HEK293 (cell line): Measurements from ENCODE around the gene CLDN1.

Experiments
- CTCF ChIA-PET: fragments of 350-600 bp; formaldehyde crosslinking; extraction: SDS; loops from one replicate; lab custom pipeline; 2021; ENCODE audit warnings: antibody characterized with exemption; lab: Yijun Ruan, JAX
- POLR2A ChIA-PET: fragments of 300-600 bp; formaldehyde crosslinking; extraction: SDS; loops from one replicate; lab custom pipeline; 2020; ENCODE audit warnings: antibody characterized with exemption, inconsistent platforms; lab: Yijun Ruan, JAX
- H3K27ac ChIP-seq: fragments of 200-500 bp; sonication (Bioruptor generic); 2 replicates; pipeline ENCODE4 v1.5.1; 2014; ENCODE audit warnings: low read depth, low read length, control low read depth, inconsistent platforms; ENCODE audit errors: extremely low read depth
- H3K36me3 ChIP-seq, 2 experiments: fragments of 200-500 bp in 1 of 2; sonication (Bioruptor generic) in 1 of 2; 1 replicate in 1 of 2; 2 replicates in 1 of 2; pipeline ENCODE4 v1.5.1; 2014 to 2017; ENCODE audit warnings: inconsistent platforms in 2 of 2, low read length in 2 of 2; ENCODE audit not compliant: control insufficient read depth in 2 of 2, insufficient read depth in 1 of 2
- H3K4me1 ChIP-seq: fragments of 200-500 bp; sonication (Bioruptor generic); 2 replicates; pipeline ENCODE4 v1.5.1; 2014; ENCODE audit warnings: mild to moderate bottlenecking, low read length, inconsistent platforms; ENCODE audit not compliant: control insufficient read depth, insufficient read depth
- H3K4me3 ChIP-seq: 2 replicates; pipeline ENCODE4 v1.5.1; 2011; ENCODE audit warnings: low read depth, mild to moderate bottlenecking, control low read depth, low read length, moderate library complexity
- H3K9me3 ChIP-seq: fragments of 200-500 bp; sonication (Bioruptor generic); 2 replicates; pipeline ENCODE4 v1.5.1; 2014; ENCODE audit warnings: low read depth, low read length, inconsistent platforms; ENCODE audit not compliant: control insufficient read depth, insufficient read depth
- GFI1B ChIP-seq: fragments of 450-650 bp; formaldehyde crosslinking; IDR thresholded peaks from 2 replicates; pipeline ENCODE4 v1.5.1; 2016; ENCODE audit warnings: missing biosample characterization, missing genetic modification characterization
- IKZF3 ChIP-seq: fragments of 450-650 bp; IDR thresholded peaks from 2 replicates; pipeline ENCODE4 v1.5.0; 2018; ENCODE audit warnings: missing biosample characterization, mild to moderate bottlenecking, missing genetic modification characterization, moderate library complexity
- PRDM10 ChIP-seq: fragments of 450-650 bp; formaldehyde crosslinking; IDR thresholded peaks from 2 replicates; pipeline ENCODE4 v1.5.1; 2016; ENCODE audit warnings: missing biosample characterization, missing genetic modification characterization
- SCRT2 ChIP-seq: fragments of 450-650 bp; formaldehyde crosslinking; IDR thresholded peaks from 2 replicates; pipeline ENCODE4 v1.5.1; 2016; ENCODE audit warnings: missing biosample characterization, missing genetic modification characterization
- ZBTB1 ChIP-seq: fragments of 450-650 bp; formaldehyde crosslinking; IDR thresholded peaks from 2 replicates; pipeline ENCODE4 v1.5.1; 2016; ENCODE audit warnings: missing biosample characterization, missing genetic modification characterization
- ZNF133 ChIP-seq: fragments of 450-650 bp; formaldehyde crosslinking; IDR thresholded peaks from 2 replicates; pipeline ENCODE4 v1.5.1; 2016; ENCODE audit warnings: missing biosample characterization, missing genetic modification characterization
- ZNF148 ChIP-seq: fragments of 450-650 bp; formaldehyde crosslinking; IDR thresholded peaks from 2 replicates; pipeline ENCODE4 v1.5.0; 2017; ENCODE audit warnings: missing biosample characterization, missing genetic modification characterization, borderline replicate concordance
- ZNF155 ChIP-seq: fragments of 450-650 bp; formaldehyde crosslinking; IDR thresholded peaks from 2 replicates; pipeline ENCODE4 v1.5.1; 2016; ENCODE audit warnings: missing biosample characterization, missing genetic modification characterization
- ZNF174 ChIP-seq: fragments of 450-650 bp; formaldehyde crosslinking; IDR thresholded peaks from 2 replicates; pipeline ENCODE4 v1.5.0; 2017; ENCODE audit warnings: missing biosample characterization, mild to moderate bottlenecking, missing genetic modification characterization
- ZNF2 ChIP-seq: fragments of 450-650 bp; formaldehyde crosslinking; IDR thresholded peaks from 2 replicates; pipeline ENCODE4 v1.5.1; 2016; ENCODE audit warnings: missing biosample characterization, missing genetic modification characterization
- ZNF239 ChIP-seq: fragments of 450-650 bp; formaldehyde crosslinking; IDR thresholded peaks from 2 replicates; pipeline ENCODE4 v1.5.1; 2016; ENCODE audit warnings: missing biosample characterization, missing genetic modification characterization
- ZNF24 ChIP-seq: fragments of 450-650 bp; formaldehyde crosslinking; IDR thresholded peaks from 2 replicates; pipeline ENCODE4 v1.5.1; 2016; ENCODE audit warnings: missing biosample characterization, missing genetic modification characterization
- ZNF302 ChIP-seq: fragments of 450-650 bp; formaldehyde crosslinking; IDR thresholded peaks from 2 replicates; pipeline ENCODE4 v1.5.1; 2016; ENCODE audit warnings: missing biosample characterization, missing genetic modification characterization, low read depth
- ZNF335 ChIP-seq: fragments of 450-650 bp; formaldehyde crosslinking; conservative IDR thresholded peaks from 2 replicates; pipeline ENCODE4 v1.5.1; 2016; ENCODE audit warnings: missing biosample characterization, missing genetic modification characterization
- ZNF423 ChIP-seq: fragments of 450-650 bp; formaldehyde crosslinking; IDR thresholded peaks from 2 replicates; pipeline ENCODE4 v1.5.1; 2016; ENCODE audit warnings: missing biosample characterization, missing genetic modification characterization
- ZNF658 ChIP-seq: fragments of 450-650 bp; formaldehyde crosslinking; IDR thresholded peaks from 2 replicates; pipeline ENCODE4; 2016; ENCODE audit warnings: missing biosample characterization, missing genetic modification characterization
- ZNF792 ChIP-seq: fragments of 450-650 bp; formaldehyde crosslinking; IDR thresholded peaks from 2 replicates; pipeline ENCODE4 v1.5.1; 2016; ENCODE audit warnings: missing biosample characterization, missing genetic modification characterization
- ZSCAN16 ChIP-seq: fragments of 450-650 bp; formaldehyde crosslinking; IDR thresholded peaks from 2 replicates; pipeline ENCODE4 v1.5.1; 2016; ENCODE audit warnings: missing biosample characterization, missing genetic modification characterization
- TF ChIP-seq, protein P1 (sequence below): fragments of 450-650 bp; formaldehyde crosslinking; IDR thresholded peaks from 2 replicates; pipeline ENCODE4 v1.5.1; 2016; ENCODE audit warnings: missing biosample characterization, missing genetic modification characterization

Gene CLDN1

GRCh38 chr3:190322604-190323245, 479 bp upstream of the CLDN1 start (continued):
- TF ChIP-seq ZNF148 (tag by site-specific recombination) = no peak

GRCh38 chr3:190320594-190321362, 1.5 kb downstream of the CLDN1 start:
- no peak overlapping the region for H3K27ac ChIP-seq
- ChIA-PET CTCF (interaction anchor here (0.6 to 2.6 kb wide), 10 partner anchors 7 to 693 kb away, joined by 3 to 37 read pairs (median 6); no protein-coding TSS in a partner anchor), POLR2A (interaction anchor here (1.5 kb wide), 1 partner anchor 200 kb away, joined by 4 read pairs; the partner anchor contains the start of gene P3H2)
- TF ChIP-seq ZNF658 (tag by site-specific recombination) = no peak
- TF ChIP-seq ZNF239 (tag by site-specific recombination) = peak; percentile 73; the same call in 1 of the 2 replicates
- no peak for TF ChIP-seq PRDM10 (tag by site-specific recombination)
- TF ChIP-seq SCRT2 = 0 out of 2 replicates have a peak, but pooled peaks have one; percentile 12
- TF ChIP-seq ZBTB1 = no peak
- TF ChIP-seq ZNF335 (tag by site-specific recombination) = peak; percentile 17; the same call in 1 of the 2 replicates
- TF ChIP-seq ZNF302 (tag by site-specific recombination) = no peak
- no peak for TF ChIP-seq GFI1B
- TF ChIP-seq ZNF24 (tag by site-specific recombination) = no peak
- TF ChIP-seq ZNF133 (tag by site-specific recombination) = no peak
- H3K4me1 ChIP-seq = no peaks in the 10 kb centered on the region; the same call in 1 of the 2 replicates
- H3K9me3 ChIP-seq = no peaks in the 10 kb centered on the region
- H3K36me3 ChIP-seq = no peaks in the 10 kb centered on the region
- H3K4me3 ChIP-seq = peak overlapping the region; percentile 83

DNA sequence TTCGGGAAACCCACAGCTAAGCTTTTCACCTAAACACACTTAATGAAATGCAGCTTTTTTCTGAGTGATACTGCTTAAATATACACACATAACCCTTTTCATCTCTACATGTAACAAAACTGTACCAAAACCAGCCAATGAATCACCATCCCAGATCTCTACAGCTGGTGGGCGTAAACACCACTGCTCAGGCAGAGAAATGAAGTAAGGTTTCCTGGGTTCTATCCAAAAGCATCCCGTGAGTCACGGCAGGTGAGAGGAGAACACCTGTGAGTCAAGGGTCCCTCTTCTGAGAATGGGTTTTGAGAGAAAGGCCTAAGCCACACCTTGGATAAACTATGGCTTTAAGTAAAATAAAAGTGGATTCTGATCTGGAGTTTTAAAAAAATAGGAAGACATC, 2.6 kb downstream of the CLDN1 start:
- CTCF ChIA-PET = interaction anchor here (0.6 kb wide), 1 partner anchor 564 kb away, joined by 3 read pairs; no protein-coding TSS in a partner anchor
- H3K4me1 ChIP-seq = no peaks in the 10 kb centered on the region
- TF ChIP-seq ZNF792 (tag by site-specific recombination) (no peak), ZNF155 (tag by site-specific recombination) (no peak), ZNF2 (tag by site-specific recombination) (peak; percentile 62; the same call in 1 of the 2 replicates), IKZF3 (tag by site-specific recombination) (no peak), ZNF174 (tag by site-specific recombination) (no peak), ZNF423 (tag by site-specific recombination) (no peak), ZSCAN16 (tag by site-specific recombination) (no peak)
- TF ChIP-seq, protein P1, sequence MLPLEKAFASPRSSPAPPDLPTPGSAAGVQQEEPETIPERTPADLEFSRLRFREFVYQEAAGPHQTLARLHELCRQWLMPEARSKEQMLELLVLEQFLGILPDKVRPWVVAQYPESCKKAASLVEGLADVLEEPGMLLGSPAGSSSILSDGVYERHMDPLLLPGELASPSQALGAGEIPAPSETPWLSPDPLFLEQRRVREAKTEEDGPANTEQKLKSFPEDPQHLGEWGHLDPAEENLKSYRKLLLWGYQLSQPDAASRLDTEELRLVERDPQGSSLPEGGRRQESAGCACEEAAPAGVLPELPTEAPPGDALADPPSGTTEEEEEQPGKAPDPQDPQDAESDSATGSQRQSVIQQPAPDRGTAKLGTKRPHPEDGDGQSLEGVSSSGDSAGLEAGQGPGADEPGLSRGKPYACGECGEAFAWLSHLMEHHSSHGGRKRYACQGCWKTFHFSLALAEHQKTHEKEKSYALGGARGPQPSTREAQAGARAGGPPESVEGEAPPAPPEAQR (tag by site-specific recombination) = no peak
- H3K4me3 ChIP-seq = no peak overlapping the region
- POLR2A ChIA-PET = no interaction called here
- H3K27ac ChIP-seq = no peak overlapping the region
- no peaks in the 10 kb centered on the region for H3K36me3 ChIP-seq
- no peaks in the 10 kb centered on the region for H3K9me3 ChIP-seq
